Measurements from ENCODE around the gene AGER. TPM values are rescaled to one million over a fixed set of nuclear protein-coding genes. Genes with fewer than 3 reads are reported as not detected.
"Not testable (repeated sequence)": the region's sequence is repeated elsewhere in the genome, so short reads cannot be mapped to it uniquely, and the experiment has no call there.

AGER gene
- total RNA-seq, 2 experiments from 2014 or later, result 20.7 to 22.0 TPM

- H3K4me1 Mint-ChIP-seq; H3K36me3 Mint-ChIP-seq; H3K9me3 Mint-ChIP-seq (ENCODE audit: low read depth); H3K4me3 Mint-ChIP-seq; DNase-seq; ATAC-seq; H3K27me3 Mint-ChIP-seq; H3K27ac Mint-ChIP-seq: not testable (repeated sequence)
- CTCF ChIA-PET, result interaction anchor here (1.2 kb wide), 1 partner anchor 567 kb away, joined by 3 read pairs; no protein-coding TSS in a partner anchor
These were observed 27.4 kb upstream of the AGER start for GRCh38 chr6:32211432-32211831.

GRCh38 chr6:32210191-32210601, 26.1 kb upstream of the AGER start:
- no peaks in the 10 kb centered on the region for H3K36me3 Mint-ChIP-seq
- CTCF ChIA-PET, result no interaction called here
- peaks cover 3% of the 10 kb centered on the region for H3K27me3 Mint-ChIP-seq
- DNase-seq, result no peak
- no peak for ATAC-seq
- H3K27ac Mint-ChIP-seq, result no peak overlapping the region
- H3K4me1 Mint-ChIP-seq, result peaks cover 1% of the 10 kb centered on the region
- no peak overlapping the region for H3K4me3 Mint-ChIP-seq
- no peaks in the 10 kb centered on the region for H3K9me3 Mint-ChIP-seq (ENCODE audit: low read depth)

GRCh38 chr6:32208996-32209395, 24.9 kb upstream of the AGER start:
- Mint-ChIP-seq H3K27ac (no peak overlapping the region), H3K9me3 (ENCODE audit: low read depth) (no peaks in the 10 kb centered on the region), H3K4me3 (no peak overlapping the region), H3K27me3 (peaks cover 9% of the 10 kb centered on the region), H3K36me3 (no peaks in the 10 kb centered on the region), H3K4me1 (no peaks in the 10 kb centered on the region)
- DNase-seq (no peak), ATAC-seq (no peak)
- CTCF ChIA-PET, result no interaction called here

GRCh38 chr6:32204268-32204715, 20.2 kb upstream of the AGER start:
- CTCF ChIA-PET, result no interaction called here

GRCh38 chr6:32203426-32204267, 19.6 kb upstream of the AGER start:
- Mint-ChIP-seq H3K4me3 (no peak overlapping the region), H3K9me3 (ENCODE audit: low read depth) (no peaks in the 10 kb centered on the region), H3K27ac (no peak overlapping the region), H3K27me3 (peaks cover 9% of the 10 kb centered on the region), H3K4me1 (no peaks in the 10 kb centered on the region), H3K36me3 (no peaks in the 10 kb centered on the region)
- DNase-seq, result no peak
- ATAC-seq, result no peak
- CTCF ChIA-PET, result no interaction called here

More at GRCh38 chr6:32204268-32204715, 20.2 kb upstream of the AGER start:
- H3K27ac Mint-ChIP-seq, result no peak overlapping the region
- no peaks in the 10 kb centered on the region for H3K4me1 Mint-ChIP-seq
- no peaks in the 10 kb centered on the region for H3K9me3 Mint-ChIP-seq (ENCODE audit: low read depth)
- H3K27me3 Mint-ChIP-seq, result peaks cover 9% of the 10 kb centered on the region
- no peaks in the 10 kb centered on the region for H3K36me3 Mint-ChIP-seq
- no peak for DNase-seq
- ATAC-seq, result no peak
- H3K4me3 Mint-ChIP-seq, result no peak overlapping the region

GRCh38 chr6:32202186-32202585, 18.1 kb upstream of the AGER start:
- H3K36me3 Mint-ChIP-seq, result no peaks in the 10 kb centered on the region
- ATAC-seq (no peak), DNase-seq (no peak)
- CTCF ChIA-PET, result no interaction called here
- peaks cover under 1% of the 10 kb centered on the region for H3K4me1 Mint-ChIP-seq
- no peak overlapping the region for H3K27ac Mint-ChIP-seq
- H3K27me3 Mint-ChIP-seq, result peaks cover 9% of the 10 kb centered on the region
- H3K4me3 Mint-ChIP-seq, result no peak overlapping the region
- no peaks in the 10 kb centered on the region for H3K9me3 Mint-ChIP-seq (ENCODE audit: low read depth)

- DNase-seq, result no peak
- H3K27me3 Mint-ChIP-seq, result peaks cover 6% of the 10 kb centered on the region
- no peak overlapping the region for H3K4me3 Mint-ChIP-seq
- H3K27ac Mint-ChIP-seq, result no peak overlapping the region
- peaks cover 6% of the 10 kb centered on the region for H3K4me1 Mint-ChIP-seq
- H3K36me3 Mint-ChIP-seq, result no peaks in the 10 kb centered on the region
- no peak for ATAC-seq
- CTCF ChIA-PET, result no interaction called here
- no peaks in the 10 kb centered on the region for H3K9me3 Mint-ChIP-seq (ENCODE audit: low read depth)
These were observed 16.8 kb upstream of the AGER start for GRCh38 chr6:32200711-32201475.

- H3K36me3 Mint-ChIP-seq, result no peaks in the 10 kb centered on the region
- CTCF ChIA-PET, result no interaction called here
These were observed 14.8 kb upstream of the AGER start for GRCh38 chr6:32198866-32199265.

GRCh38 chr6:32198345-32198696, 14.3 kb upstream of the AGER start:
- H3K4me3 Mint-ChIP-seq, result no peak overlapping the region
- no peak overlapping the region for H3K27ac Mint-ChIP-seq
- no peak for DNase-seq
- no peaks in the 10 kb centered on the region for H3K9me3 Mint-ChIP-seq (ENCODE audit: low read depth)
- H3K27me3 Mint-ChIP-seq, result no peaks in the 10 kb centered on the region
- H3K36me3 Mint-ChIP-seq, result no peaks in the 10 kb centered on the region
- CTCF ChIA-PET, result interaction anchor here (1.0 to 1.4 kb wide), 2 partner anchors 68 to 79 kb away, joined by 3 to 7 read pairs; partner anchors contain the start of gene FKBPL
- H3K4me1 Mint-ChIP-seq, result peaks cover 24% of the 10 kb centered on the region
- ATAC-seq, result no peak

More at GRCh38 chr6:32198866-32199265, 14.8 kb upstream of the AGER start:
- no peak overlapping the region for H3K27ac Mint-ChIP-seq
- H3K4me1 Mint-ChIP-seq, result peaks cover 18% of the 10 kb centered on the region
- H3K4me3 Mint-ChIP-seq, result no peak overlapping the region
- no peaks in the 10 kb centered on the region for H3K9me3 Mint-ChIP-seq (ENCODE audit: low read depth)
- ATAC-seq (no peak), DNase-seq (no peak)
- no peaks in the 10 kb centered on the region for H3K27me3 Mint-ChIP-seq

- no peaks in the 10 kb centered on the region for H3K9me3 Mint-ChIP-seq (ENCODE audit: low read depth)
- H3K27me3 Mint-ChIP-seq, result no peaks in the 10 kb centered on the region
- ATAC-seq (no peak), DNase-seq (no peak)
- peaks cover 2% of the 10 kb centered on the region for H3K36me3 Mint-ChIP-seq
- H3K4me1 Mint-ChIP-seq, result peaks cover 26% of the 10 kb centered on the region
- CTCF ChIA-PET, result interaction anchor here (1.4 to 2.3 kb wide), 2 partner anchors 78 to 642 kb away, joined by 7 read pairs; partner anchors contain the start of gene TAP2
- H3K27ac Mint-ChIP-seq, result peak overlapping the region; percentile 99
- peak overlapping the region; percentile 95 for H3K4me3 Mint-ChIP-seq
These were observed 12.9 kb upstream of the AGER start for GRCh38 chr6:32196682-32197616.

GRCh38 chr6:32195902-32196681, 12.0 kb upstream of the AGER start:
- Mint-ChIP-seq H3K27ac (peak overlapping the region; percentile 99), H3K36me3 (peaks cover 6% of the 10 kb centered on the region), H3K9me3 (ENCODE audit: low read depth) (no peaks in the 10 kb centered on the region), H3K4me1 (peaks cover 26% of the 10 kb centered on the region), H3K27me3 (no peaks in the 10 kb centered on the region), H3K4me3 (peak overlapping the region; percentile 95)
- peak; percentile 88 for DNase-seq
- CTCF ChIA-PET, result interaction anchor here (0.8 to 2.3 kb wide), 18 partner anchors 11 to 662 kb away, joined by 3 to 16 read pairs (median 4); partner anchors contain the start of genes ATF6B, FKBPL, PRRT1 and RNF5
- ATAC-seq, result peak; percentile 2

GRCh38 chr6:32195652-32195901, 11.5 kb upstream of the AGER start:
- H3K27ac Mint-ChIP-seq, result peak overlapping the region; percentile 99
- H3K27me3 Mint-ChIP-seq, result no peaks in the 10 kb centered on the region
- H3K9me3 Mint-ChIP-seq (ENCODE audit: low read depth), result no peaks in the 10 kb centered on the region
- ATAC-seq (peak; percentile 87), DNase-seq (peak; percentile 100)
- H3K4me1 Mint-ChIP-seq, result peaks cover 26% of the 10 kb centered on the region
- peak overlapping the region; percentile 95 for H3K4me3 Mint-ChIP-seq
- H3K36me3 Mint-ChIP-seq, result peaks cover 10% of the 10 kb centered on the region
- CTCF ChIA-PET, result interaction anchor here (0.8 to 2.3 kb wide), 19 partner anchors 11 to 662 kb away, joined by 3 to 16 read pairs (median 4); partner anchors contain the start of genes ATF6B, EGFL8, FKBPL and PRRT1
